PC-3 (cell line): ENCODE data around the gene ZFX. TPM values are rescaled to one million over a fixed set of nuclear protein-coding genes. Genes with fewer than 3 reads are reported as not detected.

Experiments used
- ATAC-seq: fragments of 200-7000 bp; cut with Tn5 transposase; 2 replicates; pipeline ENCODE4 v1.9.1; 2020; ENCODE audit warnings: mild to moderate bottlenecking, moderate library complexity
- BruUV-seq: library from RNA; stranded (reverse); fragments of 400-500 nt; replicated peaks from 2 replicates; lab custom pipeline; 2021; lab: Mats Ljungman, UMichigan
- CTCF ChIA-PET: fragments of 300-600 bp; sonication (Branson Sonifier 250); formaldehyde crosslinking; loops from one replicate; lab custom pipeline; 2022; ENCODE audit warnings: antibody characterized with exemption; lab: Charles Lee
- POLR2A ChIA-PET: fragments of 300-600 bp; sonication (Branson Sonifier 250); formaldehyde crosslinking; loops from one replicate; lab custom pipeline; 2022; ENCODE audit warnings: antibody characterized with exemption; ENCODE audit not compliant: unreplicated experiment; lab: Charles Lee
- DNase-seq: peaks from one replicate; pipeline ENCODE4 v3.0.0-alpha.2; 2015
- H2AFZ ChIP-seq: fragments of 300-600 bp; sonication (generic); 2 replicates; pipeline ENCODE4 v1.6.0; 2016; ENCODE audit warnings: antibody characterized with exemption, low read length
- H3F3A ChIP-seq: fragments of 300-600 bp; sonication (generic); one replicate; pipeline ENCODE4 v1.6.0; 2017; ENCODE audit warnings: antibody characterized with exemption, low read length, control low read depth, mild to moderate bottlenecking; ENCODE audit not compliant: unreplicated experiment
- H3K27ac ChIP-seq: fragments of 300-600 bp; sonication (generic); 2 replicates; pipeline ENCODE4 v1.5.1; 2016; ENCODE audit warnings: mild to moderate bottlenecking, low read length
- H3K27me3 ChIP-seq: fragments of 300-600 bp; sonication (generic); 2 replicates; pipeline ENCODE4 v1.6.1; 2016; ENCODE audit warnings: low read length, mixed read lengths
- H3K36me3 ChIP-seq: fragments of 300-600 bp; sonication (generic); 2 replicates; pipeline ENCODE4 v1.6.1; 2016; ENCODE audit warnings: low read depth, mixed run types, low read length, mixed read lengths
- H3K4me1 ChIP-seq: fragments of 300-600 bp; sonication (generic); 2 replicates; pipeline ENCODE4 v1.5.1; 2016; ENCODE audit warnings: low read length; ENCODE audit not compliant: insufficient read depth
- H3K4me2 ChIP-seq: fragments of 300-600 bp; sonication (generic); 2 replicates; pipeline ENCODE4 v1.6.0; 2016; ENCODE audit warnings: low read length
- H3K4me3 ChIP-seq: fragments of 300-600 bp; sonication (generic); 2 replicates; pipeline ENCODE4 v1.5.1; 2016; ENCODE audit warnings: mild to moderate bottlenecking, low read length, mixed read lengths
- H3K79me2 ChIP-seq: fragments of 300-600 bp; sonication (generic); 2 replicates; pipeline ENCODE4 v1.6.1; 2017; ENCODE audit warnings: low read length, mixed read lengths
- H3K9ac ChIP-seq: fragments of 300-600 bp; sonication (generic); 2 replicates; pipeline ENCODE4 v1.6.0; 2016; ENCODE audit warnings: mild to moderate bottlenecking, low read length
- H3K9me2 ChIP-seq: fragments of 300-600 bp; sonication (generic); replicated peaks from 2 replicates; pipeline ENCODE4 v1.6.1; 2016; ENCODE audit warnings: mixed run types, low read length, mixed read lengths
- H3K9me3 ChIP-seq: fragments of 300-600 bp; sonication (generic); 2 replicates; pipeline ENCODE4 v1.6.1; 2016; ENCODE audit warnings: low read length, mixed read lengths
- H4K20me1 ChIP-seq: fragments of 300-600 bp; sonication (generic); 2 replicates; pipeline ENCODE4 v1.6.1; 2016; ENCODE audit warnings: low read length, mixed read lengths
- CTCF ChIP-seq: fragments of 300-600 bp; sonication (generic); conservative IDR thresholded peaks from 2 replicates; pipeline ENCODE4 v1.5.1; 2017; ENCODE audit warnings: antibody characterized with exemption, low read depth, mild to moderate bottlenecking, low read length
- EZH2 ChIP-seq: fragments of 300-600 bp; sonication (generic); IDR thresholded peaks from one replicate; pipeline ENCODE4 v1.6.1; 2017; ENCODE audit warnings: antibody characterized with exemption, mild to moderate bottlenecking, low read length; ENCODE audit not compliant: unreplicated experiment
- EZH2phosphoT487 ChIP-seq: fragments of 300-600 bp; sonication (generic); IDR thresholded peaks from 2 replicates; pipeline ENCODE4 v1.6.1; 2018; ENCODE audit warnings: mild to moderate bottlenecking, antibody characterized with exemption, low read length, borderline replicate concordance
- intact Hi-C: fragments of 100-400 bp; cut with micrococcal nuclease; formaldehyde crosslinking; loops from 2 replicates; pipeline ENCODE4 v1.9.0; 2023
- total RNA-seq: library from RNA; depleted of rRNA; stranded (reverse); fragments of >200 nt; gene quantifications from 2 replicates; pipeline ENCODE4 v1.2.3, GENCODE V29; 2014

The ZFX gene
- total RNA-seq, 1 experiment from 2014 or later = 21.0 TPM

DNA sequence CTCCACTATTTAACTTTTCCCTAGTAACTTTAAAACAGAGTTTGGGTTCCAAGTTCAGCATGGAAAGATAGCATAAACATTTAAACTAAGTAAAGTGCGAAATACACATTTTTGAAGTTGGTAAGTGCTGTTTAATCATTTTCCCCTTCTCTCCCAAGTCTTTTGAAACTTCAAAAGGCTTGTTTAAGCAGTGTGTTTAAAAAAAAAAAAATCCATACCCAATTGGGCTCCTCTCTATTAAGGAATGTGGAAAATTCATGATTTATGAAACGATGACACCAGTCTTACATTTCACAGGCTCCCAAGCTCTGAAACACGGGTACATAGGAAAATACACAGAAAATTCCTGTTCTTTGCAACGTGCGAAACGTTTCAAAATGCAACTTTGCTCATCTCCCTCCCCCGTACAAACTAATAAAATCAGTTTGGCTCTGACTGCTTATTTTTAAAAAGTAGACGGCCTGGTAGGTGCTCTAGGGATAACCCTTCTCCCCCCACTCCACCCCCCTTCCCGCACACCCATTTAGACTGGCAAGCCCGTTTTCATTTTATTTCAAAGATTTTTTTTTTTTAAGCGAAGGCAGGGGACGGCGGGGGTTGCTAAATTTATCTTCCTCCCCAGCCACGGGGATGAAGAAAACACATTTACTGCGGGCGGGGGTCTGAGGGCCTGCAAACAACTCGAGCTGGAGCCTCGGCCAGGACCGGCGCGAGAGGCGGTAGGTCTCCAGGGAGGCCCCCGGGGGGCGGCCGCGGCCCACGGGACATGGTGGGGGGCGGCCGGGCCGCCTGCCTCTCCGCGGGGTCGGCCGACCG lies 786 bp upstream of the ZFX start:
- Histone ChIP-seq H3K79me2 (peaks cover 42% of the 10 kb centered on the region), H3K4me1 (peaks cover 63% of the 10 kb centered on the region), H3K9ac (peak overlapping the region; percentile 95), H3K4me2 (peak overlapping the region; percentile 83), H4K20me1 (peaks cover 31% of the 10 kb centered on the region), H3K27ac (peak overlapping the region; percentile 78), H3K9me2 (no peaks in the 10 kb centered on the region), H3K4me3 (peak overlapping the region; percentile 75), H2AFZ (peak overlapping the region; percentile 74), H3F3A (peaks cover 3% of the 10 kb centered on the region), H3K36me3 (peaks cover 2% of the 10 kb centered on the region; the same call in 1 of the 2 replicates), H3K9me3 (no peaks in the 10 kb centered on the region), H3K27me3 (no peaks in the 10 kb centered on the region)
- peak; percentile 40 for DNase-seq
- ChIA-PET POLR2A (no interaction called here), CTCF (no interaction called here)
- TSS peak; percentile 86 for BruUV-seq
- ATAC-seq = no peak
- TF ChIP-seq EZH2phosphoT487 = no peak
- no peak for TF ChIP-seq EZH2
- no peak for TF ChIP-seq CTCF
- intact Hi-C loops = loop anchor here (5.0 kb wide), 1 partner anchor 51 kb away; no protein-coding TSS in a partner anchor

DNA sequence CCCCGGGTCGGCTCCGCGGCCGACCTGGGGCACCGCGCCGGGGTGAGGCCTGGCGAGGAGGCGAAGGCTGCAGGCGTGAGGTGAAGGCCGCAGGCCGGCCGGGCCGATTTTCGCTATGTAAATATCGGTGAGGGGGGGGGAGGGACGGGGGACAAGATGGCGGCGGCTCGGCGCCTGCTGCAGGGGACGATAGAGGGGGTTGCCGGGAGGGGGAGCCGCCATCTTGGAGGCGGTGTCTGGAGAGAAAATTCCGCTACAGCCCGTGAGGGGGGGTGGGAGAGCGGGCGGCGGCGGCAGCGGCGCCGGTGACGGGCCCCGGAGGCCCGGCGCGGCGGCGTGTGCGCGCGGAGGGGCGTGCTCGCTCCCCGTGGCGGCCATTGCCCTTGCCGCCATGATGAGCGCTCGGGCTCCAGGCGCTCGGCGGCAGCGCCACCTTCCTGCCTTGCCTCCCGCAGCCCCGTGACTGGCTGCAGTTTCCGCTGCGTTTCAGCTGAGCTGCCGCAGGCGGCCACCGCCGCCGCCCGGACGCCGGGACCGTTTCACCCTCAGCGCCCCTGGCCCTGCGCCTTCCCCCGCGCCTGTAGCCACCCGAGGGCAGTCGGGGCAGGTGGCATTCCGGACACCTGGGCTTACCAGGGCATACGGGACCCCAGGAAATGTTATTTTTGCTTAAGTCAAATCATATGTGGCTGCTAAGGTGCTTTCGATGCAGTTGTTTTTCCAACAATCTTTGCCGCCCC lies 692 bp downstream of the ZFX start:
- Histone ChIP-seq H3K9ac (peak overlapping the region; percentile 95), H3K9me3 (no peaks in the 10 kb centered on the region), H3K9me2 (no peaks in the 10 kb centered on the region), H2AFZ (no peak overlapping the region), H3K27me3 (no peaks in the 10 kb centered on the region), H3K4me2 (peak overlapping the region; percentile 93), H3K36me3 (peaks cover 5% of the 10 kb centered on the region; the same call in 1 of the 2 replicates), H3K27ac (peak overlapping the region; percentile 78), H3K4me1 (peaks cover 60% of the 10 kb centered on the region), H3F3A (peaks cover 3% of the 10 kb centered on the region), H3K79me2 (peaks cover 57% of the 10 kb centered on the region), H4K20me1 (peaks cover 43% of the 10 kb centered on the region), H3K4me3 (peak overlapping the region; percentile 95)
- ChIA-PET POLR2A (no interaction called here), CTCF (no interaction called here)
- TF ChIP-seq CTCF (no peak; the same call in 1 of the 2 replicates), EZH2phosphoT487 (no peak)
- no TSS peak for BruUV-seq
- DNase-seq (peak; percentile 79), ATAC-seq (peak; percentile 50)
- intact Hi-C loops = loop anchor here (2.0 to 10.0 kb wide), 2 partner anchors 67 to 95 kb away; no protein-coding TSS in a partner anchor
